CD14-positive monocyte (primary cell): ENCODE results near the gene TNFAIP8. TPM values are rescaled to one million over a fixed set of nuclear protein-coding genes. Genes with fewer than 3 reads are reported as not detected.
A peak's percentile ranks its signal among the peaks of the same experiment; 100 is the strongest.

ENCODE experiments used
- DNase-seq, 3 donors: peaks; one replicate each; pipeline ENCODE4 v3.0.0-alpha.2; 2011 to 2022
- H2AFZ ChIP-seq: 2 replicates; pipeline ENCODE4 v1.6.0; 2012; ENCODE audit warnings: mild to moderate bottlenecking, low read depth, low read length, inconsistent platforms; ENCODE audit not compliant: insufficient read depth, poor library complexity, severe bottlenecking
- H3K27ac ChIP-seq, 2 donors: 1 replicate in 1 of 2; 2 replicates in 1 of 2; pipeline ENCODE4 v1.5.1; 2012 to 2013; ENCODE audit warnings: low read length in 2 of 2, control low read depth in 1 of 2, inconsistent platforms in 1 of 2, low read depth in 1 of 2, mild to moderate bottlenecking in 1 of 2
- H3K27me3 ChIP-seq, 2 donors: one replicate each; pipeline versions ENCODE4 v1.6.0 to v1.6.1; 2011 to 2013; ENCODE audit warnings: low read length in 2 of 2; ENCODE audit not compliant: control insufficient read depth in 2 of 2, insufficient read depth in 2 of 2
- H3K36me3 ChIP-seq, 2 donors: replicated peaks in 1 of 2; 1 replicate in 1 of 2; 2 replicates in 1 of 2; pipeline versions ENCODE4 v1.5.1 to v1.6.1; 2012 to 2013; ENCODE audit warnings: low read length in 2 of 2, control low read depth in 1 of 2, inconsistent platforms in 1 of 2, mild to moderate bottlenecking in 1 of 2; ENCODE audit not compliant: insufficient read depth in 2 of 2, control insufficient read depth in 1 of 2
- H3K4me1 ChIP-seq, 2 donors: 1 replicate in 1 of 2; 2 replicates in 1 of 2; pipeline versions ENCODE4 v1.5.1 to v1.6.1; 2012 to 2013; ENCODE audit warnings: low read length in 2 of 2, control low read depth in 1 of 2, inconsistent platforms in 1 of 2, mild to moderate bottlenecking in 1 of 2, moderate library complexity in 1 of 2; ENCODE audit not compliant: insufficient read depth in 2 of 2, control insufficient read depth in 1 of 2
- H3K4me2 ChIP-seq: replicated peaks from 2 replicates; pipeline ENCODE3; 2012; ENCODE audit warnings: low read length, moderate library complexity, mild to moderate bottlenecking; ENCODE audit not compliant: poor library complexity, severe bottlenecking; ENCODE audit errors: extremely low read depth
- H3K4me3 ChIP-seq, 3 experiments: fragments of 200-600 bp in 1 of 3; sonication (generic) in 1 of 3; replicated peaks in 1 of 3; 1 replicate in 2 of 3; 2 replicates in 1 of 3; pipeline ENCODE4 v1.5.1; 2011 to 2013; ENCODE audit warnings: low read length in 3 of 3, mild to moderate bottlenecking in 3 of 3, control low read depth in 2 of 3, low read depth in 2 of 3, inconsistent platforms in 1 of 3, moderate library complexity in 1 of 3
- H3K79me2 ChIP-seq: 2 replicates; pipeline ENCODE4 v1.6.0; 2012; ENCODE audit warnings: mild to moderate bottlenecking, control low read depth, inconsistent platforms, low read length, moderate library complexity; ENCODE audit not compliant: insufficient read depth
- H3K9ac ChIP-seq: 2 replicates; pipeline ENCODE4 v1.6.0; 2017; ENCODE audit warnings: low read length, mild to moderate bottlenecking; ENCODE audit not compliant: insufficient read depth, poor library complexity, severe bottlenecking
- H3K9me3 ChIP-seq, 2 donors: replicated peaks in 1 of 2; 1 replicate in 1 of 2; 2 replicates in 1 of 2; pipeline versions ENCODE4 v1.5.1 to v1.6.1; 2012 to 2013; ENCODE audit warnings: low read length in 2 of 2, control low read depth in 1 of 2; ENCODE audit not compliant: control insufficient read depth in 1 of 2, insufficient read depth in 1 of 2
- H4K20me1 ChIP-seq: 2 replicates; pipeline ENCODE4 v1.6.0; 2012; ENCODE audit warnings: mild to moderate bottlenecking, low read length, control low read depth, moderate library complexity; ENCODE audit not compliant: insufficient read depth
- H3K27ac Mint-ChIP-seq, 7 donors: one replicate each; pipeline ENCODE4 v1.8.0; 2020; ENCODE audit warnings: mild to moderate bottlenecking in 7 of 7, mixed read lengths in 7 of 7, moderate library complexity in 6 of 7, inconsistent platforms in 2 of 7
- H3K27me3 Mint-ChIP-seq, 3 donors: one replicate each; pipeline ENCODE4 v1.8.0; 2021 to 2022; ENCODE audit warnings: low read depth in 3 of 3, mild to moderate bottlenecking in 3 of 3, mixed read lengths in 3 of 3, moderate library complexity in 3 of 3, inconsistent platforms in 1 of 3
- H3K36me3 Mint-ChIP-seq, 2 donors: one replicate each; pipeline ENCODE4 v1.8.0; 2020; ENCODE audit warnings: mixed read lengths in 2 of 2, inconsistent platforms in 1 of 2, mild to moderate bottlenecking in 1 of 2
- H3K4me1 Mint-ChIP-seq: one replicate; pipeline ENCODE4 v1.8.0; 2020; ENCODE audit warnings: mild to moderate bottlenecking, mixed read lengths
- H3K4me3 Mint-ChIP-seq, 2 donors: one replicate each; pipeline ENCODE4 v1.8.0; 2020; ENCODE audit warnings: mild to moderate bottlenecking in 2 of 2, mixed read lengths in 2 of 2, moderate library complexity in 1 of 2
- H3K9me3 Mint-ChIP-seq, 7 donors: one replicate each; pipeline ENCODE4 v1.8.0; 2020 to 2022; ENCODE audit warnings: mixed read lengths in 7 of 7, mild to moderate bottlenecking in 6 of 7, moderate library complexity in 6 of 7, inconsistent platforms in 2 of 7
- CTCF ChIP-seq: fragments of 200-600 bp; IDR thresholded peaks from one replicate; pipeline ENCODE4 v1.8.0; 2022; ENCODE audit warnings: antibody characterized with exemption, mild to moderate bottlenecking
- WGBS: methylation state at CpG from one replicate; pipeline ENCODE4 v1.1.5; 2013; ENCODE audit warnings: missing lambda C conversion rate; ENCODE audit not compliant: insufficient coverage; 5-methylcytosine and 5-hydroxymethylcytosine counted together
- intact Hi-C, 2 donors: fragments of 100-400 bp; cut with micrococcal nuclease; formaldehyde crosslinking; loops; one replicate each; pipeline versions ENCODE4 v1.15.0 to v1.15.1; 2023
- polyA plus RNA-seq, 3 donors: library from polyadenylated mRNA; depleted of rRNA in 1 of 3; unstranded in 2 of 3; stranded (reverse) in 1 of 3; fragments of 300-500 nt in 2 of 3; fragments of >200 nt in 1 of 3; fragmentation: Illumina TruSeq in 2 of 3; gene quantifications; 1 replicate in 2 of 3; 2 replicates in 1 of 3; pipeline ENCODE4 v1.2.3, GENCODE V29; 2012 to 2021

TNFAIP8 gene
- polyA plus RNA-seq, 3 donors: 20.6 to 55.5 (median 47.0) TPM

GRCh38 chr5:119342406-119342805 lies 13.4 kb upstream of the TNFAIP8 start:
- Histone ChIP-seq H3K9me3 (no peaks in the 10 kb centered on the region), H3K9ac (no peak overlapping the region), H3K36me3 (no peaks in the 10 kb centered on the region), H3K4me3 (peak overlapping the region in 1 of 3 experiments; percentile 67), H4K20me1 (peaks cover 56% of the 10 kb centered on the region), H3K79me2 (peaks cover 94% of the 10 kb centered on the region), H3K4me2 (peak overlapping the region; percentile 74), H3K27ac (peak overlapping the region in 1 of 2 donors; percentile 88), H3K4me1 (peaks cover 90 to 98% of the 10 kb centered on the region in 2 donors), H2AFZ (no peak overlapping the region), H3K27me3 (no peaks in the 10 kb centered on the region)
- intact Hi-C loops: loop anchor here (5.0 to 10.0 kb wide), 3 partner anchors 70 to 75 kb away; no protein-coding TSS in a partner anchor
- DNase-seq: no peak
- WGBS: no CpG with 5 or more reads among the region's 1 CpG
- Mint-ChIP-seq H3K4me1 (peaks cover 95% of the 10 kb centered on the region), H3K27ac (peak overlapping the region; percentile 47 to 97 (median 92)), H3K36me3 (peaks cover 4 to 7% of the 10 kb centered on the region in 2 donors), H3K27me3 (no peaks in the 10 kb centered on the region), H3K9me3 (peaks cover 0 to 4% (median 0%) of the 10 kb centered on the region in 7 donors), H3K4me3 (peak overlapping the region in 1 of 2 donors; percentile 76)
- no peak for TF ChIP-seq CTCF

GRCh38 chr5:119343052-119343451 lies 12.8 kb upstream of the TNFAIP8 start:
- Histone ChIP-seq H2AFZ (no peak overlapping the region), H3K36me3 (no peaks in the 10 kb centered on the region), H3K79me2 (peaks cover 94% of the 10 kb centered on the region), H3K9ac (no peak overlapping the region), H3K27me3 (no peaks in the 10 kb centered on the region), H3K9me3 (no peaks in the 10 kb centered on the region), H3K4me2 (peak overlapping the region; percentile 74), H4K20me1 (peaks cover 57% of the 10 kb centered on the region), H3K27ac (peak overlapping the region in 1 of 2 donors; percentile 88), H3K4me1 (peaks cover 84 to 91% of the 10 kb centered on the region in 2 donors), H3K4me3 (peak overlapping the region in 1 of 3 experiments; percentile 67)
- Mint-ChIP-seq H3K27ac (peak overlapping the region in 6 of 7 donors; percentile 15 to 97 (median 74)), H3K4me1 (peaks cover 93% of the 10 kb centered on the region), H3K27me3 (no peaks in the 10 kb centered on the region), H3K9me3 (peaks cover 0 to 4% (median 0%) of the 10 kb centered on the region in 7 donors), H3K4me3 (no peak overlapping the region), H3K36me3 (peaks cover 4% of the 10 kb centered on the region in 2 donors)
- intact Hi-C loops: loop anchor here (5.0 to 10.0 kb wide), 3 partner anchors 71 to 76 kb away; no protein-coding TSS in a partner anchor
- 100% methylated on average over 3 of the region's 6 CpGs for WGBS
- DNase-seq: no peak
- no peak for TF ChIP-seq CTCF
